GM12864 (cell line): ENCODE measurements around the gene KRTAP10-1.

Source experiments
- DNase-seq: peaks from one replicate; pipeline ENCODE4 v3.0.0-alpha.2; 2011; ENCODE audit warnings: low read depth
- H3K4me3 ChIP-seq: 2 replicates; pipeline ENCODE4 v1.5.1; 2011; ENCODE audit warnings: mild to moderate bottlenecking, low read depth, low read length, control low read depth
- CTCF ChIP-seq: IDR thresholded peaks from 2 replicates; pipeline ENCODE4 v1.5.1; 2011; ENCODE audit warnings: low read depth, mild to moderate bottlenecking, moderate library complexity, low read length, control low read depth, inconsistent platforms; ENCODE audit errors: missing control alignments

KRTAP10-1 gene

GRCh38 chr21:44509539-44509938 lies 30.5 kb downstream of the KRTAP10-1 start:
- TF ChIP-seq CTCF: peak; percentile 32
- no peak for DNase-seq
- H3K4me3 ChIP-seq: no peak overlapping the region

- H3K4me3 ChIP-seq: no peak overlapping the region
- TF ChIP-seq CTCF: no peak
- DNase-seq: no peak
Observed at GRCh38 chr21:44508711-44509445, 31.1 kb downstream of the KRTAP10-1 start.

- no peak for DNase-seq
- no peak overlapping the region for H3K4me3 ChIP-seq
- TF ChIP-seq CTCF: no peak
Observed at GRCh38 chr21:44508426-44508710, 31.6 kb downstream of the KRTAP10-1 start.

- H3K4me3 ChIP-seq: no peak overlapping the region
- no peak for DNase-seq
- TF ChIP-seq CTCF: no peak
Observed at GRCh38 chr21:44507673-44508425, 32.1 kb downstream of the KRTAP10-1 start.

- H3K4me3 ChIP-seq: no peak overlapping the region
- no peak for TF ChIP-seq CTCF
- DNase-seq: no peak
Observed at GRCh38 chr21:44506279-44507255, 33.4 kb downstream of the KRTAP10-1 start.

GRCh38 chr21:44505673-44506278 lies 34.2 kb downstream of the KRTAP10-1 start:
- H3K4me3 ChIP-seq: no peak overlapping the region
- no peak for DNase-seq
- no peak for TF ChIP-seq CTCF
